Stomach (tissue), 9 donors: Measurements from ENCODE around the gene PRKRA. TPM values are rescaled to one million over a fixed set of nuclear protein-coding genes. Genes with fewer than 3 reads are reported as not detected.

Experiments
- DNase-seq, 2 donors: peaks; one replicate each; pipeline versions ENCODE4 v3.0.0 to v3.0.0-alpha.2; 2013 to 2019
- H3K27ac ChIP-seq, 5 donors: fragments of 200-600 bp in 4 of 5; sonication (generic) in 4 of 5; one replicate each; pipeline ENCODE4 v1.5.1; 2013 to 2019; ENCODE audit warnings: mild to moderate bottlenecking in 1 of 5, moderate library complexity in 1 of 5
- H3K27me3 ChIP-seq, 3 donors: fragments of 200-600 bp; sonication (generic); one replicate each; pipeline ENCODE4 v1.5.1; 2017 to 2019; ENCODE audit warnings: mixed run types in 1 of 3
- H3K36me3 ChIP-seq, 4 donors: fragments of 200-600 bp; sonication (generic); 1 replicate in 3 of 4; 2 replicates in 1 of 4; pipeline ENCODE4 v1.5.1; 2016 to 2019
- H3K4me1 ChIP-seq, 4 donors: fragments of 200-600 bp; sonication (generic); one replicate each; pipeline ENCODE4 v1.5.1; 2016 to 2019
- H3K4me3 ChIP-seq, 4 donors: fragments of 200-600 bp; sonication (generic) in 3 of 4; one replicate each; pipeline ENCODE4 v1.5.1; 2016 to 2019; ENCODE audit warnings: mild to moderate bottlenecking in 1 of 4
- H3K9me3 ChIP-seq, 4 donors: fragments of 200-600 bp; sonication (generic); one replicate each; pipeline ENCODE4 v1.5.1; 2016 to 2019
- EP300 ChIP-seq: sonication (generic); formaldehyde crosslinking; IDR thresholded peaks from one replicate; pipeline ENCODE4 v1.6.1; 2017; ENCODE audit warnings: antibody characterized with exemption
- POLR2A ChIP-seq, 4 donors: fragments of 450-650 bp; IDR thresholded peaks; one replicate each; pipeline ENCODE4 v1.6.1; 2016; ENCODE audit warnings: antibody characterized with exemption in 4 of 4, control low read depth in 2 of 4, mild to moderate bottlenecking in 1 of 4, moderate library complexity in 1 of 4
- POLR2AphosphoS5 ChIP-seq, 3 donors: sonication (generic); formaldehyde crosslinking; IDR thresholded peaks; one replicate each; pipeline ENCODE4 v1.6.1; 2016; ENCODE audit warnings: antibody characterized with exemption in 3 of 3
- WGBS, 5 donors: extraction: QIAGEN DNeasy Blood & Tissue Kit in 3 of 5; methylation state at CpG; one replicate each; pipeline versions ENCODE4 v1.1.5 to v1.1.7; 2013 to 2018; 5-methylcytosine and 5-hydroxymethylcytosine counted together
- intact Hi-C: fragments of 100-400 bp; cut with DNase I; formaldehyde crosslinking; loops from one replicate; pipeline ENCODE4 v1.15.1; 2023; ENCODE audit warnings: low total_unique reads
- polyA plus RNA-seq, 3 donors: library from polyadenylated mRNA; stranded (reverse); fragments of 200-250 nt; gene quantifications; one replicate each; pipeline ENCODE4 v1.2.3, GENCODE V29; 2013
- total RNA-seq, 5 donors: library from RNA; depleted of rRNA; stranded (reverse); fragments of >200 nt; gene quantifications; one replicate each; pipeline versions ENCODE4 v1.1.0 to v1.2.3, GENCODE V29; 2014 to 2016
- TF ChIP-seq, protein P1 (sequence below), 7 experiments: fragments of 450-650 bp in 4 of 7; fragments of 200-600 bp in 3 of 7; sonication (generic) in 3 of 7; IDR thresholded peaks; one replicate each; pipeline ENCODE4 v1.5.1; 2016 to 2019; ENCODE audit warnings: antibody characterized with exemption in 7 of 7, control low read depth in 2 of 7, mild to moderate bottlenecking in 1 of 7
- donor health status: healthy with polysubstance abuse.
- donor health status: Bipolar disorder and iron deficiency.
- donor health status: healthy.

PRKRA gene
- total and polyA plus RNA-seq, 8 donors, result 30.6 to 145 (median 63.7) TPM

DNA sequence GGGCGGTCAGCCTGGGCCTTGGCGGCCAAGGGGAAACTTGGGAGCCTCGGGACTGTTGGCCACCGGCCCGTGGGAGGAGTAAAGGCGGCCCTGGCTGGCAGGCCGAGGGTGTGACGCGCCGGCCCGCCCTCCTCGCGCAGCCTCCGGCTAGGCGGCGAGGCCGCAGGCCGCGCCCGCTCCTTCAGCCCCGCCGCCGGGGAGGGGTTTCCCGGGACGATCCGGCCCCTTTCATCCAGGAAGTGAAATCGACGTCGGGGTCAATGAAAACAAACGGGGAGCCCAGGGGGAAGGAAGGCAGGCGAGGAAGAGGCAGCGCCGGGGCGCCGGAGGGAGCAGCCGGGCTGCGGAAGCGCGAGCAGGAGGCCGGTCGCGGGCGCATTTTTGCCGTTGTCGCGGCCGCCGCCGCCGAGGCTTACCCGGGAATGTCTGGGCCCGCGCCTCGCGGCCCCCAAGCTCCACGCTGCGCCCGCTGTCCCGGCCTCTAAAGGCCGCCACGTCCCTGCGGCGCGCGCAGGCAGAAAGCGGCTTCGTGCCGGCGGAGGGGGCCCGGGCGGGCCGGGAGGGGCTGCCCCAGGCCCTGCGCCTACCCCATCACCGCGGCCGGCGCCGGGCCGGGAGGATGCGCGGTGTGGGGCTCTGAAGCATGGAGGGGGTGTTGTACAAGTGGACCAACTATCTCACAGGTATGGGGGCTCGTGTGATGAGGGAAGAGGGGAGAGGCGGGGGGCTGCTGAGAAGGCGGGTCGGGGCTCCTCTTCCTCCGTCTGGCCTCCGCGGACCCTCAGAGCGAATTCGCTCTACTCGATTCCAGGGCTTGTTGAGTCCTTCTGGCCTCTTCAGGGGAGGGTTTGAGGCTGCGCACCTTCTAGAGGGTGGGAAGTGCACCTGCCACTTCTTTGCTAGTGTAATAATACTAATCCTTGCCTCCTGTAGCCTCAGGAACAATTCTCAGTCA is 29.5 kb upstream of the PRKRA start, which contains the start of gene PLEKHA3:
PLEKHA3 (plus strand) TSS at position 231 of the 955 bp plus-strand sequence; CDS start at position 644, 413 bp downstream.
- Histone ChIP-seq H3K27ac (peak within 1 kb of the TSS; percentile 92 to 97 (median 95)), H3K36me3 (no peaks in the 10 kb centered on the region), H3K4me1 (peaks cover 58 to 76% (median 68%) of the 10 kb centered on the region in 4 donors), H3K4me3 (peak within 1 kb of the TSS; percentile 64 to 94 (median 88)), H3K9me3 (no peaks in the 10 kb centered on the region), H3K27me3 (no peaks in the 10 kb centered on the region)
- peak; percentile 95 to 98 for DNase-seq
- intact Hi-C loops, result no loop called here
- peak; percentile 67 to 95 (median 90) for TF ChIP-seq POLR2AphosphoS5 (IDR thresholded peaks at IDR 0.05)
- no peak for TF ChIP-seq EP300
- TF ChIP-seq POLR2A (IDR thresholded peaks at IDR 0.05), result peak in 1 of 4 donors; percentile 33
- TF ChIP-seq, protein P1, sequence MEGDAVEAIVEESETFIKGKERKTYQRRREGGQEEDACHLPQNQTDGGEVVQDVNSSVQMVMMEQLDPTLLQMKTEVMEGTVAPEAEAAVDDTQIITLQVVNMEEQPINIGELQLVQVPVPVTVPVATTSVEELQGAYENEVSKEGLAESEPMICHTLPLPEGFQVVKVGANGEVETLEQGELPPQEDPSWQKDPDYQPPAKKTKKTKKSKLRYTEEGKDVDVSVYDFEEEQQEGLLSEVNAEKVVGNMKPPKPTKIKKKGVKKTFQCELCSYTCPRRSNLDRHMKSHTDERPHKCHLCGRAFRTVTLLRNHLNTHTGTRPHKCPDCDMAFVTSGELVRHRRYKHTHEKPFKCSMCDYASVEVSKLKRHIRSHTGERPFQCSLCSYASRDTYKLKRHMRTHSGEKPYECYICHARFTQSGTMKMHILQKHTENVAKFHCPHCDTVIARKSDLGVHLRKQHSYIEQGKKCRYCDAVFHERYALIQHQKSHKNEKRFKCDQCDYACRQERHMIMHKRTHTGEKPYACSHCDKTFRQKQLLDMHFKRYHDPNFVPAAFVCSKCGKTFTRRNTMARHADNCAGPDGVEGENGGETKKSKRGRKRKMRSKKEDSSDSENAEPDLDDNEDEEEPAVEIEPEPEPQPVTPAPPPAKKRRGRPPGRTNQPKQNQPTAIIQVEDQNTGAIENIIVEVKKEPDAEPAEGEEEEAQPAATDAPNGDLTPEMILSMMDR (IDR thresholded peaks at IDR 0.05), result no peak
- 0 to 1% (median 0%) methylated on average over 58 to 92 of the region's 92 CpGs for WGBS, 5 donors

DNA sequence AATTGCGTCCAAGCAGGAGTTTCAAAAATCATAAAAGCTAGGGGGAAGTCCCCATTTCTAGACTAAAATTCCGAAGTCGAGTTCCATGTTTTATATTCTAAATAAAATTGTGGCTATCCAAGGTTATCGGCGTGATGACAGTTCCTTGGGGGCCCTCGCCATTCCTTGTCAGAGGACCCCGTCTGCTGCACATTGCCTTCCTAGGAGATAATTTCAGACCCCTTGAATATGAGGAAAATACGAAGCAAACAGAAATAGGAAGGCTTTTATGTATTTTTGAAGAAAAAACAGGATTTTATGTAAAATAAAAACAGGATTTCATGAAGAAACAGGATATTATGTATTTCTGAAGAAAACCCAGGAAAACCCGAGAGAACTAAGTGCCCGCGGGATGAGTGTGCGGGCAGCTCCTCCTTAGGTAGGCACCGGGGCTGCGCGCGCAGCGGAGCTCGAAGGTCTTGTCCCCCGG is 28.8 kb upstream of the PRKRA start:
- no peak for TF ChIP-seq POLR2AphosphoS5 (IDR thresholded peaks at IDR 0.05)
- TF ChIP-seq, protein P1 (IDR thresholded peaks at IDR 0.05), result peak in 1 of 7 experiments; percentile 6
- peak overlapping the region; percentile 92 to 97 (median 95) for H3K27ac ChIP-seq
- DNase-seq, result peak in 1 of 2 donors; percentile 17
- intact Hi-C loops, result no loop called here
- H3K36me3 ChIP-seq, result no peaks in the 10 kb centered on the region
- no peaks in the 10 kb centered on the region for H3K27me3 ChIP-seq
- H3K4me3 ChIP-seq, result peak overlapping the region; percentile 64 to 94 (median 88)
- H3K9me3 ChIP-seq, result no peaks in the 10 kb centered on the region
- WGBS, 5 donors, result 26 to 30% (median 27%) methylated on average over 19 of the region's 19 CpGs
- peaks cover 51 to 69% (median 61%) of the 10 kb centered on the region in 4 donors for H3K4me1 ChIP-seq

DNA sequence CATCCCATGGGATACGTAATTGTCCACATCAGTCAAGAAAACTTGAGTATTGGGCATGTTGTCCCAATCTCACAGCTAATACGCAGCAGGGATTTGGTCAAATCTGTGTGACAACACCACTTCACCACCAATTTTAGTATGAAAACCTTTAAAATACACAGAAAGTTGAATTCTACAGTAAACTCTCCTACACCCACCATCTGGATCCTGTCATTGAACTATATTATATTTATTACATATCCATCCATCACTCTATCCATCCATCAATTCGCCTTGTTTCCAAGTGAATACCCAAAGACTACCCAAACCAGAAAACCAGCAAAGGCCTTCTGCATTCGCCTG is 28.3 kb upstream of the PRKRA start:
- intact Hi-C loops, result no loop called here
- Histone ChIP-seq H3K27me3 (no peaks in the 10 kb centered on the region), H3K4me3 (peak overlapping the region; percentile 56 to 69 (median 62)), H3K4me1 (peaks cover 45 to 64% (median 56%) of the 10 kb centered on the region in 4 donors), H3K9me3 (no peaks in the 10 kb centered on the region), H3K27ac (peak overlapping the region; percentile 86 to 97 (median 95)), H3K36me3 (no peaks in the 10 kb centered on the region)
- 46 to 56% (median 51%) methylated on average over 4 of the region's 4 CpGs for WGBS, 5 donors
- no peak for DNase-seq
- TF ChIP-seq POLR2A (IDR thresholded peaks at IDR 0.05), result no peak
- TF ChIP-seq EP300, result no peak
- TF ChIP-seq, protein P1 (IDR thresholded peaks at IDR 0.05), result no peak
- TF ChIP-seq POLR2AphosphoS5 (IDR thresholded peaks at IDR 0.05), result no peak

DNA sequence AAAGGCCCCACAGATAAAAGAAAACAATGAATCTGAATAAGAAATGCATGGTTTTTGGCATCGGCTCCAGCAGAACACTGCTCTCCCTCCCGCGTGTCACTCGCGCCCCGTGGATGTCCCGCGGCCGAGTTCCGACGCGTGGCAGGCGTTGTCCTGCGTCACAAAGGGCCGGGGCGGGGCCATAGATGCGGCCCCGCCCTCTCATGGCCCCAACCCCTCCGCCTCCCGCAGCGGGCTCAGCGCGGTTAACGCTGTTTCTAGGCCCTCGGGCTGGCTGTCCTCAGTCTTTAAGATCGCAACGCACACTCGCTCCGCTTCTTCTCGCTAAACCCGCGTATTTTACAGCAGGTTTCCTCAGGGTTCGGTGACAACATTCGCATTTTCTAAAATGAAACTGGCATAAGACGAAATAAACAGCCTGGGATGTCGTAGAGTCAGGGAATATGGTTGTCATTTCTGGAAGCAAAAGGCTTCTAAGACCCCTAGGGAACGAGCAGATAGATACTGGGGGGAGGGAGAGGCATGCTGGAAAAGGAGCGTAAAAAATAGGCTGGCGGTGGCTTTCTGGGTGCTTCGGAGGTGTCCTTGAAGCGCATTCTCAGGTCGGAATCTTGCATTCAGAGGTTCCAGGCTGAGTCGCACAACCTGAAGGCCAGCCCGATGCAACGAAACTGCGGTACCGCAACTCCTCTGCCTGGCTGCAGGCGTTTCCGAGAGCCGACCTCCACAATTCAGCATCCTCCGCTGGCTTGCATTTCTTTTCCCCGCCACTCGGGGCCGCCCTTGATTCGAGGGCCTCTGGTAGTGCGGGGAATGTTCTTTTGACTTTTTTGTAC is 27.7 kb upstream of the PRKRA start, which contains the start of gene FKBP7:
FKBP7 (minus strand) TSS at position 162 of the 836 bp plus-strand sequence; CDS start at position 61, 101 bp downstream.
- peak; percentile 88 to 96 for DNase-seq
- WGBS, 5 donors, result 2% methylated on average over 52 to 56 of the region's 56 CpGs
- peak within 1 kb of the TSS; percentile 56 to 69 (median 62) for H3K4me3 ChIP-seq
- H3K9me3 ChIP-seq, result no peaks in the 10 kb centered on the region
- peaks cover 39 to 58% (median 50%) of the 10 kb centered on the region in 4 donors for H3K4me1 ChIP-seq
- H3K36me3 ChIP-seq, result no peaks in the 10 kb centered on the region
- no peaks in the 10 kb centered on the region for H3K27me3 ChIP-seq
- TF ChIP-seq, protein P1 (IDR thresholded peaks at IDR 0.05), result peak in 5 of 7 experiments; percentile 60 to 85 (median 71)
- TF ChIP-seq POLR2AphosphoS5 (IDR thresholded peaks at IDR 0.05), result peak; percentile 86 to 88 (median 87)
- no peak for TF ChIP-seq EP300
- peak in 2 of 4 donors; percentile 6 to 72 for TF ChIP-seq POLR2A (IDR thresholded peaks at IDR 0.05)
- H3K27ac ChIP-seq, result peak within 1 kb of the TSS; percentile 86 to 97 (median 95)
- intact Hi-C loops, result no loop called here
